ENCODE results near the gene PANK3. TPM values are rescaled to one million over a fixed set of nuclear protein-coding genes. Genes with fewer than 3 reads are reported as not detected.
"Not testable (repeated sequence)": the region's sequence is repeated elsewhere in the genome, so short reads cannot be mapped to it uniquely, and the experiment has no call there.

Gene PANK3
- polyA plus RNA-seq, 3 donors, result 9.0 to 11.9 (median 9.3) TPM

DNA sequence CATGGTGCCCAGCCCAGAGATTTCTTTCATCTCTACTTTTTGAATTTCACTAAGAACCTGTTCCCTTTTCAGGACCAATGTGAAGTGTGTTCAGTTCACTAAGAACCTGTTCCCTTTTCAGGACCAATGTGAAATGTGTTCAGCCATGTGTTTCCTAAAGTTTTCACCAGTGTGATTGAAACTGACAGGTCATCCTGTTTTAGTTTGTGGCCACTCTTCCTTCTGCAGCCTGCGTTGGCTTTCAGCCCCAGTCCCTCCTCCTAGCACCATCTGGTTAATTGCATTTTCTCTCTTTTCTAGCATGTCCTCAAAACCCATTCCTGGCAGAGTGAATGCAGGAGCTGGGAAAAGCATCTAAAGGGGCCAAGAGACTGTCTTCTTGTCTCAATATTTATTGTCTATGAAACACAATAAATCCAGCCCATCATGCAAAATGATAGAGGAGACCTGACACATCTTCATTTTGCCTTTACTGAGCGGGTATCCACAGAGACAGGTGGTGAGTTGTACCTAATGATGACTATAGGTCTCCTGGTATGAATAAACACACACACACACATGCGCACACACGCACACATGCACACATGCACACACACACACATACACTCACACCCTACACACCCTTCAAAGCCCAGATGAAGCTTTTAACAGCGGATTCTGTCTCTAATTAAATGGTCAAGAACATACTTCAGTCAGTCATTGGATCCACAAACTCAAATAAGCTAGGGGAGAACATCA lies 6.1 kb upstream of the PANK3 start:
- no peaks in the 10 kb centered on the region for H3K36me3 ChIP-seq (replicated peaks in 1 of 2; ENCODE audit: control insufficient read depth in 1 of 2, insufficient read depth in 2 of 2, low read length in 2 of 2)
- H3K9me3 ChIP-seq (replicated peaks in 1 of 2; ENCODE audit: control insufficient read depth in 1 of 2, insufficient read depth in 1 of 2, low read length in 2 of 2), result no peaks in the 10 kb centered on the region
- WGBS (ENCODE audit: insufficient coverage), result 64% methylated on average over 5 of the region's 5 CpGs
- H2AFZ ChIP-seq (ENCODE audit: insufficient read depth, low read depth, low read length, poor library complexity, severe bottlenecking), result no peak overlapping the region
- intact Hi-C loops (cut with micrococcal nuclease), result no loop called here
- no peak overlapping the region for H3K27ac Mint-ChIP-seq
- H3K4me1 Mint-ChIP-seq, result peaks cover 8% of the 10 kb centered on the region
- H3K79me2 ChIP-seq (ENCODE audit: insufficient read depth, low read length), result no peaks in the 10 kb centered on the region
- no peak overlapping the region for H3K4me3 ChIP-seq (replicated peaks in 1 of 3; ENCODE audit: low read depth in 2 of 3, low read length in 3 of 3)
- no peak overlapping the region for H3K4me3 Mint-ChIP-seq
- H3K27ac ChIP-seq (ENCODE audit: low read depth in 1 of 2, low read length in 2 of 2), result no peak overlapping the region
- H3K9me3 Mint-ChIP-seq, result no peaks in the 10 kb centered on the region
- H3K4me1 ChIP-seq (ENCODE audit: control insufficient read depth in 1 of 2, insufficient read depth in 2 of 2, low read length in 2 of 2), result peaks cover under 1 to 2% of the 10 kb centered on the region in 2 donors
- H3K27me3 Mint-ChIP-seq (ENCODE audit: low read depth in 3 of 3), result peaks cover 3 to 14% (median 3%) of the 10 kb centered on the region in 3 donors
- H3K27me3 ChIP-seq (ENCODE audit: control insufficient read depth in 2 of 2, insufficient read depth in 2 of 2, low read length in 2 of 2), result no peaks in the 10 kb centered on the region
- no peak overlapping the region for H3K4me2 ChIP-seq (replicated peaks; ENCODE audit: extremely low read depth, low read length, poor library complexity, severe bottlenecking)
- H4K20me1 ChIP-seq (ENCODE audit: insufficient read depth, low read length), result no peaks in the 10 kb centered on the region
- no peaks in the 10 kb centered on the region for H3K36me3 Mint-ChIP-seq
- DNase-seq, result no peak
- no peak overlapping the region for H3K9ac ChIP-seq (ENCODE audit: insufficient read depth, low read length, poor library complexity, severe bottlenecking)
- TF ChIP-seq, protein P1, sequence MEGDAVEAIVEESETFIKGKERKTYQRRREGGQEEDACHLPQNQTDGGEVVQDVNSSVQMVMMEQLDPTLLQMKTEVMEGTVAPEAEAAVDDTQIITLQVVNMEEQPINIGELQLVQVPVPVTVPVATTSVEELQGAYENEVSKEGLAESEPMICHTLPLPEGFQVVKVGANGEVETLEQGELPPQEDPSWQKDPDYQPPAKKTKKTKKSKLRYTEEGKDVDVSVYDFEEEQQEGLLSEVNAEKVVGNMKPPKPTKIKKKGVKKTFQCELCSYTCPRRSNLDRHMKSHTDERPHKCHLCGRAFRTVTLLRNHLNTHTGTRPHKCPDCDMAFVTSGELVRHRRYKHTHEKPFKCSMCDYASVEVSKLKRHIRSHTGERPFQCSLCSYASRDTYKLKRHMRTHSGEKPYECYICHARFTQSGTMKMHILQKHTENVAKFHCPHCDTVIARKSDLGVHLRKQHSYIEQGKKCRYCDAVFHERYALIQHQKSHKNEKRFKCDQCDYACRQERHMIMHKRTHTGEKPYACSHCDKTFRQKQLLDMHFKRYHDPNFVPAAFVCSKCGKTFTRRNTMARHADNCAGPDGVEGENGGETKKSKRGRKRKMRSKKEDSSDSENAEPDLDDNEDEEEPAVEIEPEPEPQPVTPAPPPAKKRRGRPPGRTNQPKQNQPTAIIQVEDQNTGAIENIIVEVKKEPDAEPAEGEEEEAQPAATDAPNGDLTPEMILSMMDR (IDR thresholded peaks at IDR 0.05), result no peak

DNA sequence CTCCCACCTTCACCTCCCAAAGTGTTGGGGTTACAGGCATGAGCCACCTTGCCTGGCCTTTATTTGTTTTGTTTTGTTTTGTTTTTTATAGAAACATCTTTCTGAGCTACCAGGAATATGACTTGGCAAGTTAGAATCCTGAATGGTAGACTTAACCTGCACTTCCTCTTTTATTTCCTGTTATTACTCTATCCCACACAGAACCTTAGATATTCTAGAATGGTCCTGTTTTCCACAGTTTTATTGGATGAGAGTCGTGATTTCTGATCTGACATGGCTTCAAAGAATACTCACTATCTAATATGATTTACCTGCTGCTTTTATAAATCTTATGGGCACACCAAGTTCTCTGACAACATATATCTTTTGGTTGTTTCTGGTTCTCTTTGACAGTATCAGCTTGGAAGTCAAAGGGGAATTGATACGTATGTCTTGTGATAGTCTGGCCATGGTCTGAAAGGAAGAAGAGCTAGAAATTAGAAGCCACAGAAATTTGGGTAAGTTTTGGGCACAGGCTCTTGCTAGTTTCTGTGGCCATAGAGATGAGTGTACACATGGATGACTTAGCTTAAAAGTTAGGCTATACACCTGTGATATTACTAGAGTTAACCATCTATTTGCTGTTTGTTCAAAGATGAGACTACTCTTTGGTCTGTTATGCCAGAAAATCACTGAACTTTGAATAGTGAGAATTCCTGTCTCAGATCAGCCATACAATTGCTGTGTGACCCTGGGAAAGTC lies 4.7 kb upstream of the PANK3 start:
- Histone ChIP-seq H2AFZ (ENCODE audit: insufficient read depth, low read depth, low read length, poor library complexity, severe bottlenecking) (no peak overlapping the region), H3K79me2 (ENCODE audit: insufficient read depth, low read length) (peaks cover 2% of the 10 kb centered on the region), H3K4me2 (replicated peaks; ENCODE audit: extremely low read depth, low read length, poor library complexity, severe bottlenecking) (no peak overlapping the region), H3K9me3 (replicated peaks in 1 of 2; ENCODE audit: control insufficient read depth in 1 of 2, insufficient read depth in 1 of 2, low read length in 2 of 2) (no peaks in the 10 kb centered on the region), H3K36me3 (replicated peaks in 1 of 2; ENCODE audit: control insufficient read depth in 1 of 2, insufficient read depth in 2 of 2, low read length in 2 of 2) (no peaks in the 10 kb centered on the region), H3K9ac (ENCODE audit: insufficient read depth, low read length, poor library complexity, severe bottlenecking) (no peak overlapping the region), H3K27me3 (ENCODE audit: control insufficient read depth in 2 of 2, insufficient read depth in 2 of 2, low read length in 2 of 2) (no peaks in the 10 kb centered on the region), H3K4me1 (ENCODE audit: control insufficient read depth in 1 of 2, insufficient read depth in 2 of 2, low read length in 2 of 2) (peaks cover 6 to 10% of the 10 kb centered on the region in 2 donors), H3K4me3 (replicated peaks in 1 of 3; ENCODE audit: low read depth in 2 of 3, low read length in 3 of 3) (no peak overlapping the region), H4K20me1 (ENCODE audit: insufficient read depth, low read length) (no peaks in the 10 kb centered on the region), H3K27ac (ENCODE audit: low read depth in 1 of 2, low read length in 2 of 2) (no peak overlapping the region)
- H3K36me3 Mint-ChIP-seq, result no peaks in the 10 kb centered on the region
- DNase-seq, result peak in 1 of 3 donors; percentile 7
- WGBS (ENCODE audit: insufficient coverage), result 25% methylated on average over 1 of the region's 2 CpGs
- peak overlapping the region in 1 of 7 donors; percentile 6 for H3K27ac Mint-ChIP-seq
- peaks cover 0 to 3% (median 0%) of the 10 kb centered on the region in 7 donors for H3K9me3 Mint-ChIP-seq
- TF ChIP-seq, protein P1 (IDR thresholded peaks at IDR 0.05), result no peak
- H3K4me3 Mint-ChIP-seq, result no peak overlapping the region
- H3K4me1 Mint-ChIP-seq, result peaks cover 13% of the 10 kb centered on the region
- H3K27me3 Mint-ChIP-seq (ENCODE audit: low read depth in 3 of 3), result peaks cover 3 to 14% (median 3%) of the 10 kb centered on the region in 3 donors
- intact Hi-C loops (cut with micrococcal nuclease), result no loop called here

DNA sequence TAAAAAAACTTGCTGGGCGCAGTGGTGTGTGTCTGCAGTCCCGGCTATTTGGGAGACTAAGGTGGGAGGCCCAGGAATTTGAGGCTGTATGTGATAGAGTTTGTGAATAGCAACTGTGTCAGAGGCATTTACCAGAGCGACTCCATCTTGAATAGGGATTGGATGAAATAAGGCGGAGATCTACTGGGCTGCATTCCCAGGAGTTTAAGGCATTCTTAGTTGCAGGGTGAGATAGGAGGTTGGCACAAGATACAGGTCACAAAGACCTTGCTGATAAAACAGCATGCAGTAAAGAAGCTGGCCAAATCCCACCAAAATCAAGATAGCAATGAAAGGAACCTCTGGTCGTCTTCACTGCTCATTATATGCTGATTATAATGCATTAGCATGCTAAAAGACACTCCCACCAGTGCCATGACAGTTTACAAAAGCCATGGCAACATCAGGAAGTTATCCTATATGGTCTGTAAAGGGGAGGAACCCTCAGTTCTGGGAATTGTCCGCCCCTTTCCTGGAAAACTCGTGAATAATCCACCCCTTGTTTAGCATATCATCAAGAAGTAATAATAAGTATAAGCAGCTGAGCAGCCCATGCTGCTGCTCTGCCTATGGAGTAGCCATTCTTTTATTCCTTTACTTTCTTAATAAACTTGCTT lies 1.8 kb upstream of the PANK3 start:
- Histone ChIP-seq H2AFZ (ENCODE audit: insufficient read depth, low read depth, low read length, poor library complexity, severe bottlenecking) (peak overlapping the region; percentile 89), H3K4me1 (ENCODE audit: control insufficient read depth in 1 of 2, insufficient read depth in 2 of 2, low read length in 2 of 2) (peaks cover 21 to 27% of the 10 kb centered on the region in 2 donors), H4K20me1 (ENCODE audit: insufficient read depth, low read length) (peaks cover 23% of the 10 kb centered on the region), H3K79me2 (ENCODE audit: insufficient read depth, low read length) (peaks cover 32% of the 10 kb centered on the region)
- H3K27ac ChIP-seq (ENCODE audit: low read depth in 1 of 2, low read length in 2 of 2); H3K27ac Mint-ChIP-seq; DNase-seq; H3K9me3 ChIP-seq (replicated peaks in 1 of 2; ENCODE audit: control insufficient read depth in 1 of 2, insufficient read depth in 1 of 2, low read length in 2 of 2); H3K27me3 ChIP-seq (ENCODE audit: control insufficient read depth in 2 of 2, insufficient read depth in 2 of 2, low read length in 2 of 2); intact Hi-C loops (cut with micrococcal nuclease); H3K9me3 Mint-ChIP-seq; H3K36me3 ChIP-seq (replicated peaks in 1 of 2; ENCODE audit: control insufficient read depth in 1 of 2, insufficient read depth in 2 of 2, low read length in 2 of 2); H3K27me3 Mint-ChIP-seq (ENCODE audit: low read depth in 3 of 3); H3K9ac ChIP-seq (ENCODE audit: insufficient read depth, low read length, poor library complexity, severe bottlenecking); H3K4me3 ChIP-seq (replicated peaks in 1 of 3; ENCODE audit: low read depth in 2 of 3, low read length in 3 of 3); H3K4me2 ChIP-seq (replicated peaks; ENCODE audit: extremely low read depth, low read length, poor library complexity, severe bottlenecking); H3K36me3 Mint-ChIP-seq; H3K4me3 Mint-ChIP-seq: not testable (repeated sequence)
- WGBS (ENCODE audit: insufficient coverage), result 92% methylated on average over 3 of the region's 7 CpGs
- H3K4me1 Mint-ChIP-seq, result peaks cover 36% of the 10 kb centered on the region
